ENCODE measurements around the gene SAMD14. TPM values are rescaled to one million over a fixed set of nuclear protein-coding genes. Genes with fewer than 3 reads are reported as not detected.
A peak's percentile ranks its signal among the peaks of the same experiment; 100 is the strongest.

SAMD14 gene
- total and polyA plus RNA-seq, 5 donors: 2.4 to 4.0 (median 3.3) TPM

GRCh38 chr17:50072925-50073324, 57.0 kb downstream of the SAMD14 start:
- WGBS: 70% methylated on average over 1 of the region's 1 CpG
- DNase-seq (no peak), ATAC-seq (no peak)
- H3K4me1 ChIP-seq (ENCODE audit: control insufficient read depth, insufficient read depth, low read length): no peaks in the 10 kb centered on the region
- H3K9me3 ChIP-seq (ENCODE audit: control insufficient read depth, low read length): no peaks in the 10 kb centered on the region
- H3K4me3 ChIP-seq (ENCODE audit: low read length): no peak overlapping the region
- intact Hi-C loops (cut with DNase I): no loop called here
- no peak overlapping the region for H3K27ac ChIP-seq (ENCODE audit: low read length)
- no peaks in the 10 kb centered on the region for H3K27me3 ChIP-seq (ENCODE audit: control insufficient read depth, insufficient read depth)

GRCh38 chr17:50072130-50072529, 57.8 kb downstream of the SAMD14 start:
- H3K4me1 ChIP-seq (ENCODE audit: control insufficient read depth, insufficient read depth, low read length): no peaks in the 10 kb centered on the region
- ATAC-seq (no peak), DNase-seq (peak in 1 of 3 donors; percentile 28)
- no peaks in the 10 kb centered on the region for H3K9me3 ChIP-seq (ENCODE audit: control insufficient read depth, low read length)
- H3K27ac ChIP-seq (ENCODE audit: low read length): no peak overlapping the region
- WGBS: 87% methylated on average over 3 of the region's 3 CpGs
- H3K4me3 ChIP-seq (ENCODE audit: low read length): no peak overlapping the region
- intact Hi-C loops (cut with DNase I): no loop called here
- H3K27me3 ChIP-seq (ENCODE audit: control insufficient read depth, insufficient read depth): no peaks in the 10 kb centered on the region

GRCh38 chr17:50071692-50072091, 58.3 kb downstream of the SAMD14 start:
- Histone ChIP-seq H3K27me3 (ENCODE audit: control insufficient read depth, insufficient read depth) (no peaks in the 10 kb centered on the region), H3K4me3 (ENCODE audit: low read length) (no peak overlapping the region), H3K27ac (ENCODE audit: low read length) (no peak overlapping the region), H3K4me1 (ENCODE audit: control insufficient read depth, insufficient read depth, low read length) (no peaks in the 10 kb centered on the region), H3K9me3 (ENCODE audit: control insufficient read depth, low read length) (no peaks in the 10 kb centered on the region)
- intact Hi-C loops (cut with DNase I): no loop called here
- 79% methylated on average over 6 of the region's 6 CpGs for WGBS
- no peak for ATAC-seq
- DNase-seq: peak in 1 of 3 donors; percentile 1

GRCh38 chr17:50070908-50071680, 58.9 kb downstream of the SAMD14 start:
- no peak overlapping the region for H3K27ac ChIP-seq (ENCODE audit: low read length)
- peak in 2 of 3 donors; percentile 34 to 37 for DNase-seq
- no peak overlapping the region for H3K4me3 ChIP-seq (ENCODE audit: low read length)
- intact Hi-C loops (cut with DNase I): no loop called here
- no peaks in the 10 kb centered on the region for H3K9me3 ChIP-seq (ENCODE audit: control insufficient read depth, low read length)
- WGBS: 97% methylated on average over 16 of the region's 16 CpGs
- no peaks in the 10 kb centered on the region for H3K4me1 ChIP-seq (ENCODE audit: control insufficient read depth, insufficient read depth, low read length)
- no peaks in the 10 kb centered on the region for H3K27me3 ChIP-seq (ENCODE audit: control insufficient read depth, insufficient read depth)
- ATAC-seq: no peak

GRCh38 chr17:50067996-50068395, 62.0 kb downstream of the SAMD14 start:
- intact Hi-C loops (cut with DNase I): no loop called here
- 92% methylated on average over 13 of the region's 13 CpGs for WGBS
- ATAC-seq: no peak
- Histone ChIP-seq H3K9me3 (ENCODE audit: control insufficient read depth, low read length) (no peaks in the 10 kb centered on the region), H3K27ac (ENCODE audit: low read length) (no peak overlapping the region), H3K4me3 (ENCODE audit: low read length) (no peak overlapping the region), H3K27me3 (ENCODE audit: control insufficient read depth, insufficient read depth) (no peaks in the 10 kb centered on the region), H3K4me1 (ENCODE audit: control insufficient read depth, insufficient read depth, low read length) (peaks cover 16% of the 10 kb centered on the region)
- DNase-seq: peak in 2 of 3 donors; percentile 35 to 47

GRCh38 chr17:50066995-50067394, 63.0 kb downstream of the SAMD14 start:
- H3K4me3 ChIP-seq (ENCODE audit: low read length): no peak overlapping the region
- H3K9me3 ChIP-seq (ENCODE audit: control insufficient read depth, low read length): no peaks in the 10 kb centered on the region
- 95% methylated on average over 2 of the region's 2 CpGs for WGBS
- H3K27ac ChIP-seq (ENCODE audit: low read length): no peak overlapping the region
- H3K27me3 ChIP-seq (ENCODE audit: control insufficient read depth, insufficient read depth): no peaks in the 10 kb centered on the region
- intact Hi-C loops (cut with DNase I): no loop called here
- ATAC-seq: no peak
- no peak for DNase-seq
- H3K4me1 ChIP-seq (ENCODE audit: control insufficient read depth, insufficient read depth, low read length): peaks cover 18% of the 10 kb centered on the region

GRCh38 chr17:50065056-50065455, 64.9 kb downstream of the SAMD14 start:
- no peaks in the 10 kb centered on the region for H3K27me3 ChIP-seq (ENCODE audit: control insufficient read depth, insufficient read depth)
- H3K4me3 ChIP-seq (ENCODE audit: low read length): no peak overlapping the region
- no peak for ATAC-seq
- H3K27ac ChIP-seq (ENCODE audit: low read length): peak overlapping the region; percentile 62
- H3K9me3 ChIP-seq (ENCODE audit: control insufficient read depth, low read length): no peaks in the 10 kb centered on the region
- 39% methylated on average over 3 of the region's 3 CpGs for WGBS
- H3K4me1 ChIP-seq (ENCODE audit: control insufficient read depth, insufficient read depth, low read length): peaks cover 23% of the 10 kb centered on the region
- intact Hi-C loops (cut with DNase I): no loop called here
- DNase-seq: no peak

- Histone ChIP-seq H3K4me3 (ENCODE audit: low read length) (no peak overlapping the region), H3K27me3 (ENCODE audit: control insufficient read depth, insufficient read depth) (no peaks in the 10 kb centered on the region), H3K4me1 (ENCODE audit: control insufficient read depth, insufficient read depth, low read length) (peaks cover 25% of the 10 kb centered on the region), H3K27ac (ENCODE audit: low read length) (peak overlapping the region; percentile 62), H3K9me3 (ENCODE audit: control insufficient read depth, low read length) (no peaks in the 10 kb centered on the region)
- 49% methylated on average over 20 of the region's 20 CpGs for WGBS
- DNase-seq (peak; percentile 60 to 76 (median 66)), ATAC-seq (peak; percentile 6 to 44)
- intact Hi-C loops (cut with DNase I): no loop called here
These were observed 65.5 kb downstream of the SAMD14 start for GRCh38 chr17:50064253-50065001.

GRCh38 chr17:50063561-50064252, 66.3 kb downstream of the SAMD14 start:
- DNase-seq: no peak

GRCh38 chr17:50062293-50063243, 67.4 kb downstream of the SAMD14 start:
- intact Hi-C loops (cut with DNase I): no loop called here
- H3K27ac ChIP-seq (ENCODE audit: low read length): peak overlapping the region; percentile 62

More at GRCh38 chr17:50063561-50064252, 66.3 kb downstream of the SAMD14 start:
- H3K4me1 ChIP-seq (ENCODE audit: control insufficient read depth, insufficient read depth, low read length): peaks cover 29% of the 10 kb centered on the region
- no peaks in the 10 kb centered on the region for H3K9me3 ChIP-seq (ENCODE audit: control insufficient read depth, low read length)
- intact Hi-C loops (cut with DNase I): no loop called here
- H3K27ac ChIP-seq (ENCODE audit: low read length): peak overlapping the region; percentile 62
- H3K4me3 ChIP-seq (ENCODE audit: low read length): no peak overlapping the region
- WGBS: 93% methylated on average over 8 of the region's 8 CpGs
- ATAC-seq: no peak
- no peaks in the 10 kb centered on the region for H3K27me3 ChIP-seq (ENCODE audit: control insufficient read depth, insufficient read depth)

More at GRCh38 chr17:50062293-50063243, 67.4 kb downstream of the SAMD14 start:
- no peaks in the 10 kb centered on the region for H3K27me3 ChIP-seq (ENCODE audit: control insufficient read depth, insufficient read depth)
- WGBS: 58% methylated on average over 10 of the region's 10 CpGs
- peak; percentile 82 to 88 for ATAC-seq
- peaks cover 35% of the 10 kb centered on the region for H3K4me1 ChIP-seq (ENCODE audit: control insufficient read depth, insufficient read depth, low read length)
- DNase-seq: peak; percentile 77 to 92 (median 90)
- H3K4me3 ChIP-seq (ENCODE audit: low read length): no peak overlapping the region
- no peaks in the 10 kb centered on the region for H3K9me3 ChIP-seq (ENCODE audit: control insufficient read depth, low read length)
